ENCODE measurements around the gene RXRB. TPM values are rescaled to one million over a fixed set of nuclear protein-coding genes. Genes with fewer than 3 reads are reported as not detected.

Gene RXRB
- total RNA-seq, 1 experiment from 2014 or later: 49.9 TPM

GRCh38 chr6:33189625-33190448 is 10.6 kb downstream of the RXRB start (continued):
- no peak for TF ChIP-seq SIN3A (IDR thresholded peaks at IDR 0.05; ENCODE audit: low read depth)
- no peak for TF ChIP-seq RAD21 (IDR thresholded peaks at IDR 0.05; ENCODE audit: low read depth)
- no peak for TF ChIP-seq EZH2phosphoT487 (IDR thresholded peaks at IDR 0.05; ENCODE audit: borderline replicate concordance)
- no peak for TF ChIP-seq TCF7L2 (IDR thresholded peaks at IDR 0.05; ENCODE audit: borderline replicate concordance, extremely low read depth, insufficient read depth, insufficient read length)
- TF ChIP-seq SP1 (IDR thresholded peaks at IDR 0.05; ENCODE audit: low read depth): no peak
- TF ChIP-seq CEBPB (IDR thresholded peaks at IDR 0.05; ENCODE audit: low read depth): no peak
- TF ChIP-seq, protein P1, sequence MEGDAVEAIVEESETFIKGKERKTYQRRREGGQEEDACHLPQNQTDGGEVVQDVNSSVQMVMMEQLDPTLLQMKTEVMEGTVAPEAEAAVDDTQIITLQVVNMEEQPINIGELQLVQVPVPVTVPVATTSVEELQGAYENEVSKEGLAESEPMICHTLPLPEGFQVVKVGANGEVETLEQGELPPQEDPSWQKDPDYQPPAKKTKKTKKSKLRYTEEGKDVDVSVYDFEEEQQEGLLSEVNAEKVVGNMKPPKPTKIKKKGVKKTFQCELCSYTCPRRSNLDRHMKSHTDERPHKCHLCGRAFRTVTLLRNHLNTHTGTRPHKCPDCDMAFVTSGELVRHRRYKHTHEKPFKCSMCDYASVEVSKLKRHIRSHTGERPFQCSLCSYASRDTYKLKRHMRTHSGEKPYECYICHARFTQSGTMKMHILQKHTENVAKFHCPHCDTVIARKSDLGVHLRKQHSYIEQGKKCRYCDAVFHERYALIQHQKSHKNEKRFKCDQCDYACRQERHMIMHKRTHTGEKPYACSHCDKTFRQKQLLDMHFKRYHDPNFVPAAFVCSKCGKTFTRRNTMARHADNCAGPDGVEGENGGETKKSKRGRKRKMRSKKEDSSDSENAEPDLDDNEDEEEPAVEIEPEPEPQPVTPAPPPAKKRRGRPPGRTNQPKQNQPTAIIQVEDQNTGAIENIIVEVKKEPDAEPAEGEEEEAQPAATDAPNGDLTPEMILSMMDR (IDR thresholded peaks at IDR 0.05 in 2 of 3, conservative IDR thresholded peaks at IDR 0.05 in 1 of 3; ENCODE audit: borderline replicate concordance in 1 of 3, insufficient read depth in 1 of 3, low read depth in 2 of 3, low read length in 2 of 3): no peak
- no peak for TF ChIP-seq CBX3 (IDR thresholded peaks at IDR 0.05; ENCODE audit: low read depth)

GRCh38 chr6:33189164-33189563 is 11.3 kb downstream of the RXRB start:
- POLR2A ChIA-PET: interaction anchor here (0.8 kb wide), 1 partner anchor 8 kb away, joined by 3 read pairs; no protein-coding TSS in a partner anchor

More at GRCh38 chr6:33189164-33189563, 11.3 kb downstream of the RXRB start:
- CTCF ChIA-PET: no interaction called here
- intact Hi-C loops (cut with micrococcal nuclease): no loop called here
- no peaks in the 10 kb centered on the region for H3K27me3 ChIP-seq (ENCODE audit: insufficient read depth, low read length)
- H3K4me3 ChIP-seq (replicated peaks in 1 of 2; ENCODE audit: low read depth in 1 of 2, low read length in 2 of 2): no peak overlapping the region
- no peak overlapping the region for H3K4me2 ChIP-seq (ENCODE audit: low read length)
- H3K9ac ChIP-seq (ENCODE audit: low read length): no peak overlapping the region
- no peak overlapping the region for H2AFZ ChIP-seq (ENCODE audit: low read depth, low read length, poor library complexity, severe bottlenecking)
- H3K9me2 ChIP-seq (ENCODE audit: insufficient read depth): no peaks in the 10 kb centered on the region
- H3K36me3 ChIP-seq (ENCODE audit: control insufficient read depth in 1 of 2, insufficient read depth in 2 of 2, low read length in 2 of 2): peaks cover 0 to 4% of the 10 kb centered on the region in 2 experiments; a peak in 1 of 4 replicates
- H4K20me1 ChIP-seq (ENCODE audit: insufficient read depth): no peaks in the 10 kb centered on the region
- no peak for ATAC-seq
- DNase-seq (ENCODE audit: low read depth, low spot score): no peak
- RAD21 ChIA-PET (ENCODE audit: low non-redundant PET in 1 of 2, low total read pairs in 2 of 2, uncharacterized antibody in 2 of 2, unreplicated experiment in 2 of 2): no interaction called here
- H3K4me1 ChIP-seq (ENCODE audit: control insufficient read depth in 1 of 2, insufficient read depth in 2 of 2, low read length in 2 of 2): no peaks in the 10 kb centered on the region
- H3K27ac ChIP-seq (ENCODE audit: low read depth, low read length): no peak overlapping the region
- no TSS peak for BruUV-seq (replicated peaks)
- TF ChIP-seq CBX3 (IDR thresholded peaks at IDR 0.05; ENCODE audit: low read depth) (no peak), FOSL1 (IDR thresholded peaks at IDR 0.05; ENCODE audit: low read depth) (no peak), EZH2phosphoT487 (IDR thresholded peaks at IDR 0.05; ENCODE audit: borderline replicate concordance) (no peak), SRF (IDR thresholded peaks at IDR 0.05; ENCODE audit: low read depth) (no peak), CEBPB (IDR thresholded peaks at IDR 0.05; ENCODE audit: low read depth) (no peak), ZBTB33 (IDR thresholded peaks at IDR 0.05; ENCODE audit: extremely low read depth, insufficient replicate concordance, low read length) (no peak), YY1 (IDR thresholded peaks at IDR 0.05; ENCODE audit: extremely low read depth, insufficient replicate concordance, low read depth, low read length) (no peak), SIN3A (IDR thresholded peaks at IDR 0.05; ENCODE audit: low read depth) (no peak), POLR2AphosphoS5 (IDR thresholded peaks at IDR 0.05; ENCODE audit: low read depth, low read length) (no peak), ELF1 (IDR thresholded peaks at IDR 0.05; ENCODE audit: borderline replicate concordance, low read depth) (no peak), RAD21 (IDR thresholded peaks at IDR 0.05; ENCODE audit: low read depth) (no peak)
- TF ChIP-seq, protein P2, sequence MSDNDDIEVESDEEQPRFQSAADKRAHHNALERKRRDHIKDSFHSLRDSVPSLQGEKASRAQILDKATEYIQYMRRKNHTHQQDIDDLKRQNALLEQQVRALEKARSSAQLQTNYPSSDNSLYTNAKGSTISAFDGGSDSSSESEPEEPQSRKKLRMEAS (IDR thresholded peaks at IDR 0.05): no peak
- TF ChIP-seq, protein P3, sequence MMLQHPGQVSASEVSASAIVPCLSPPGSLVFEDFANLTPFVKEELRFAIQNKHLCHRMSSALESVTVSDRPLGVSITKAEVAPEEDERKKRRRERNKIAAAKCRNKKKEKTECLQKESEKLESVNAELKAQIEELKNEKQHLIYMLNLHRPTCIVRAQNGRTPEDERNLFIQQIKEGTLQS (IDR thresholded peaks at IDR 0.05): no peak
- H3K9me3 ChIP-seq (ENCODE audit: control insufficient read depth in 1 of 2, insufficient read depth in 1 of 2, low read depth in 1 of 2, low read length in 2 of 2): no peaks in the 10 kb centered on the region
- H3K79me2 ChIP-seq (ENCODE audit: insufficient read depth, low read length): no peaks in the 10 kb centered on the region

Measured in HCT116 (cell line).